ENCODE results near the gene TCF7L2.
A peak's percentile ranks its signal among the peaks of the same experiment; 100 is the strongest.
"Not testable (repeated sequence)": the region's sequence is repeated elsewhere in the genome, so short reads cannot be mapped to it uniquely, and the experiment has no call there.

The TCF7L2 gene

GRCh38 chr10:113099431-113100183, 149.6 kb downstream of the TCF7L2 start:
- peak; percentile 3 for DNase-seq

- no peak for DNase-seq
These were observed 150.2 kb downstream of the TCF7L2 start for GRCh38 chr10:113100281-113100680.

- DNase-seq = no peak
These were observed 153.2 kb downstream of the TCF7L2 start for GRCh38 chr10:113103131-113103840.

- no peak for DNase-seq
These were observed 154.0 kb downstream of the TCF7L2 start for GRCh38 chr10:113104047-113104446.

- no peak for DNase-seq
These were observed 158.3 kb downstream of the TCF7L2 start for GRCh38 chr10:113108194-113108835.

GRCh38 chr10:113108948-113109347, 158.9 kb downstream of the TCF7L2 start:
- DNase-seq = no peak

- DNase-seq = not testable (repeated sequence)
These were observed 159.4 kb downstream of the TCF7L2 start for GRCh38 chr10:113109482-113109881.

- no peak for DNase-seq
These were observed 161.2 kb downstream of the TCF7L2 start for GRCh38 chr10:113111260-113111659.

GRCh38 chr10:113111900-113112853, 162.1 kb downstream of the TCF7L2 start:
- peak; percentile 50 for DNase-seq

GRCh38 chr10:113113241-113113640, 163.2 kb downstream of the TCF7L2 start:
- DNase-seq = no peak

- DNase-seq = no peak
These were observed 163.9 kb downstream of the TCF7L2 start for GRCh38 chr10:113113918-113114317.

- DNase-seq = no peak
These were observed 165.5 kb downstream of the TCF7L2 start for GRCh38 chr10:113115556-113115955.

GRCh38 chr10:113118882-113119281, 168.8 kb downstream of the TCF7L2 start:
- DNase-seq = no peak

GRCh38 chr10:113119801-113120200, 169.8 kb downstream of the TCF7L2 start:
- DNase-seq = no peak

- DNase-seq = no peak
These were observed 171.1 kb downstream of the TCF7L2 start for GRCh38 chr10:113121153-113121552.

- DNase-seq = no peak
These were observed 172.9 kb downstream of the TCF7L2 start for GRCh38 chr10:113122947-113123346.

- DNase-seq = no peak
These were observed 174.7 kb downstream of the TCF7L2 start for GRCh38 chr10:113124724-113125123.

- no peak for DNase-seq
These were observed 175.6 kb downstream of the TCF7L2 start for GRCh38 chr10:113125612-113126011.

- peak; percentile 30 for DNase-seq
These were observed 176.5 kb downstream of the TCF7L2 start for GRCh38 chr10:113126229-113127201.

- no peak for DNase-seq
These were observed 177.3 kb downstream of the TCF7L2 start for GRCh38 chr10:113127261-113127900.

GRCh38 chr10:113127901-113128283, 177.8 kb downstream of the TCF7L2 start:
- DNase-seq = no peak
